Liver (tissue), 9 donors: ENCODE results near the gene CD7. TPM values are rescaled to one million over a fixed set of nuclear protein-coding genes. Genes with fewer than 3 reads are reported as not detected.

ENCODE experiments used
- DNase-seq: peaks from one replicate; pipeline ENCODE4 v3.0.0-alpha.2; 2017; ENCODE audit warnings: low spot score
- H3K27ac ChIP-seq, 2 donors: one replicate each; pipeline ENCODE4 v1.7.0; 2013; ENCODE audit warnings: inconsistent platforms in 2 of 2, low read length in 2 of 2, control low read depth in 1 of 2, low read depth in 1 of 2, mild to moderate bottlenecking in 1 of 2
- H3K27me3 ChIP-seq, 4 donors: one replicate each; pipeline versions ENCODE4 v1.6.1 to v1.7.0; 2013; ENCODE audit warnings: low read length in 3 of 4, inconsistent platforms in 1 of 4, mild to moderate bottlenecking in 1 of 4, moderate library complexity in 1 of 4; ENCODE audit not compliant: control insufficient read depth in 4 of 4, insufficient read depth in 4 of 4
- H3K36me3 ChIP-seq, 4 donors: one replicate each; pipeline versions ENCODE4 v1.6.1 to v1.7.0; 2013; ENCODE audit warnings: low read length in 3 of 4, mild to moderate bottlenecking in 3 of 4, low read depth in 1 of 4, moderate library complexity in 1 of 4; ENCODE audit not compliant: control insufficient read depth in 4 of 4, insufficient read depth in 3 of 4
- H3K4me1 ChIP-seq, 4 donors: one replicate each; pipeline versions ENCODE4 v1.6.1 to v1.7.0; 2013; ENCODE audit warnings: low read length in 3 of 4, mild to moderate bottlenecking in 3 of 4, moderate library complexity in 1 of 4; ENCODE audit not compliant: control insufficient read depth in 4 of 4, insufficient read depth in 4 of 4
- H3K4me3 ChIP-seq, 3 donors: one replicate each; pipeline versions ENCODE4 v1.6.1 to v1.7.0; 2013; ENCODE audit warnings: low read length in 3 of 3, control low read depth in 1 of 3, low read depth in 1 of 3, mild to moderate bottlenecking in 1 of 3
- H3K9ac ChIP-seq, 2 donors: one replicate each; pipeline ENCODE4 v1.7.0; 2013; ENCODE audit warnings: low read length in 2 of 2, mild to moderate bottlenecking in 2 of 2, moderate library complexity in 2 of 2, control low read depth in 1 of 2, low read depth in 1 of 2
- H3K9me3 ChIP-seq, 4 donors: one replicate each; pipeline versions ENCODE4 v1.6.1 to v1.7.0; 2013; ENCODE audit warnings: low read length in 3 of 4; ENCODE audit not compliant: control insufficient read depth in 4 of 4
- EGR1 ChIP-seq, 2 donors: IDR thresholded peaks; 2 replicates each; pipeline ENCODE4 v1.6.1; 2016 to 2018; ENCODE audit warnings: antibody characterized with exemption in 2 of 2, low read depth in 2 of 2
- FOXA1 ChIP-seq: IDR thresholded peaks from 2 replicates; pipeline ENCODE4 v1.6.1; 2016; ENCODE audit warnings: antibody characterized with exemption
- FOXA2 ChIP-seq: IDR thresholded peaks from 2 replicates; pipeline ENCODE4 v1.6.1; 2016; ENCODE audit warnings: antibody characterized with exemption
- GABPA ChIP-seq, 2 donors: IDR thresholded peaks in 1 of 2; conservative IDR thresholded peaks in 1 of 2; 2 replicates each; pipeline ENCODE4 v1.6.1; 2016; ENCODE audit warnings: antibody characterized with exemption in 2 of 2, mild to moderate bottlenecking in 1 of 2, moderate library complexity in 1 of 2
- HNF4A ChIP-seq, 2 donors: conservative IDR thresholded peaks; 2 replicates each; pipeline ENCODE4 v1.6.1; 2016; ENCODE audit warnings: antibody characterized with exemption in 2 of 2, mild to moderate bottlenecking in 2 of 2
- HNF4G ChIP-seq: IDR thresholded peaks from 2 replicates; pipeline ENCODE4 v1.6.1; 2016; ENCODE audit warnings: antibody characterized with exemption
- JUND ChIP-seq, 2 donors: IDR thresholded peaks; 2 replicates each; pipeline ENCODE4 v1.6.1; 2016; ENCODE audit warnings: antibody characterized with exemption in 2 of 2
- NR2F2 ChIP-seq: IDR thresholded peaks from 2 replicates; pipeline ENCODE4 v1.6.1; 2016; ENCODE audit warnings: antibody characterized with exemption
- RAD21 ChIP-seq, 2 donors: IDR thresholded peaks; 2 replicates each; pipeline ENCODE4 v1.6.1; 2016; ENCODE audit warnings: antibody characterized with exemption in 2 of 2, mild to moderate bottlenecking in 2 of 2
- RXRA ChIP-seq, 2 donors: IDR thresholded peaks; 2 replicates each; pipeline ENCODE4 v1.6.1; 2017 to 2018; ENCODE audit warnings: antibody characterized with exemption in 2 of 2, mild to moderate bottlenecking in 1 of 2
- SP1 ChIP-seq: IDR thresholded peaks from 2 replicates; pipeline ENCODE4 v1.6.1; 2018; ENCODE audit warnings: antibody characterized with exemption, mild to moderate bottlenecking
- TAF1 ChIP-seq: conservative IDR thresholded peaks from 2 replicates; pipeline ENCODE4 v1.6.1; 2016; ENCODE audit warnings: antibody characterized with exemption, mild to moderate bottlenecking
- YY1 ChIP-seq: IDR thresholded peaks from 2 replicates; pipeline ENCODE4 v1.6.1; 2016; ENCODE audit warnings: antibody characterized with exemption, mild to moderate bottlenecking
- WGBS: extraction: QIAGEN DNeasy Blood & Tissue Kit; methylation state at CpG from one replicate; pipeline ENCODE4 v1.1.7; 2013; 5-methylcytosine and 5-hydroxymethylcytosine counted together
- polyA plus RNA-seq, 2 donors: library from polyadenylated mRNA; stranded (reverse) in 1 of 2; unstranded in 1 of 2; fragments of 200-250 nt in 1 of 2; fragments of >200 nt in 1 of 2; fragmentation: Nextera tagmentation in 1 of 2; extraction: Ambion mirVana in 1 of 2; gene quantifications; one replicate each; pipeline versions ENCODE4 v1.2.1 to v1.2.3, GENCODE V29; 2013 to 2015
- total RNA-seq, 2 donors: library from RNA; depleted of rRNA; stranded (reverse); fragments of >200 nt; gene quantifications; one replicate each; pipeline ENCODE4 v1.2.3, GENCODE V29; 2014
- TF ChIP-seq, protein P1 (sequence below): IDR thresholded peaks from 2 replicates; pipeline ENCODE4 v1.6.1; 2016; ENCODE audit warnings: antibody characterized with exemption
- TF ChIP-seq, protein P2 (sequence below): IDR thresholded peaks from 2 replicates; pipeline ENCODE4 v1.6.1; 2016; ENCODE audit warnings: antibody characterized with exemption, mild to moderate bottlenecking
- TF ChIP-seq, protein P3 (sequence below): IDR thresholded peaks from 2 replicates; pipeline ENCODE4 v1.6.1; 2016; ENCODE audit warnings: antibody characterized with exemption
- TF ChIP-seq, protein P4 (sequence below): IDR thresholded peaks from 2 replicates; pipeline ENCODE4 v1.6.1; 2016; ENCODE audit warnings: antibody characterized with exemption
- TF ChIP-seq, protein P5 (sequence below): fragments of 150-350 bp; IDR thresholded peaks from 2 replicates; pipeline ENCODE4 v1.5.1; 2017; ENCODE audit warnings: improper control_type of control experiment, low read depth, low read length; ENCODE audit not compliant: missing input control
- donor health status: healthy.
- donor health status: healthy.
- donor health status: healthy.
- donor health status: healthy.
- donor health status: healthy.

The CD7 gene
- total and polyA plus RNA-seq, 4 donors, result 1.0 to 1.5 (median 1.4) TPM

DNA sequence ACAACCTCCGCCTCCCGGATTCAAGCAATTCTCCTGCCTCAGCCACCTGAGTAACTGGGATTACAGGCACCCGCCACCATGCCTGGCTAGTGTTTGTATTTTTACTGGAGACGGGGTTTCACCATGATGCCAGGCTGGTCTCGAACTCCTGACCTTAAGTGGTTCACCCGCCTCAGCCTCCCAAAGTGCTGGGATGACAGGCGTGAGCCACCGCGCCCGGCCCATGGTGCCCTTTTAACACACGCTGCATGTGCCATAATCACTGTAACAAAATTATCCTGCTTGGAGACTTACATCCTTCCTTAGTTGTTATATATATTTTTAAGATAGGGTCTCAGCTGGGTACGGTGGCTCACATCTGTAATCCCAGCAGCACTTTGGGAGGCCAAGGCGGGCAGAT, 5.4 kb downstream of the CD7 start:
- no peak for TF ChIP-seq FOXA2
- no peak for TF ChIP-seq EGR1 (IDR thresholded peaks at IDR 0.05; ENCODE audit: low read depth in 2 of 2)
- TF ChIP-seq, protein P1, sequence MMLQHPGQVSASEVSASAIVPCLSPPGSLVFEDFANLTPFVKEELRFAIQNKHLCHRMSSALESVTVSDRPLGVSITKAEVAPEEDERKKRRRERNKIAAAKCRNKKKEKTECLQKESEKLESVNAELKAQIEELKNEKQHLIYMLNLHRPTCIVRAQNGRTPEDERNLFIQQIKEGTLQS, result no peak
- TF ChIP-seq, protein P2, sequence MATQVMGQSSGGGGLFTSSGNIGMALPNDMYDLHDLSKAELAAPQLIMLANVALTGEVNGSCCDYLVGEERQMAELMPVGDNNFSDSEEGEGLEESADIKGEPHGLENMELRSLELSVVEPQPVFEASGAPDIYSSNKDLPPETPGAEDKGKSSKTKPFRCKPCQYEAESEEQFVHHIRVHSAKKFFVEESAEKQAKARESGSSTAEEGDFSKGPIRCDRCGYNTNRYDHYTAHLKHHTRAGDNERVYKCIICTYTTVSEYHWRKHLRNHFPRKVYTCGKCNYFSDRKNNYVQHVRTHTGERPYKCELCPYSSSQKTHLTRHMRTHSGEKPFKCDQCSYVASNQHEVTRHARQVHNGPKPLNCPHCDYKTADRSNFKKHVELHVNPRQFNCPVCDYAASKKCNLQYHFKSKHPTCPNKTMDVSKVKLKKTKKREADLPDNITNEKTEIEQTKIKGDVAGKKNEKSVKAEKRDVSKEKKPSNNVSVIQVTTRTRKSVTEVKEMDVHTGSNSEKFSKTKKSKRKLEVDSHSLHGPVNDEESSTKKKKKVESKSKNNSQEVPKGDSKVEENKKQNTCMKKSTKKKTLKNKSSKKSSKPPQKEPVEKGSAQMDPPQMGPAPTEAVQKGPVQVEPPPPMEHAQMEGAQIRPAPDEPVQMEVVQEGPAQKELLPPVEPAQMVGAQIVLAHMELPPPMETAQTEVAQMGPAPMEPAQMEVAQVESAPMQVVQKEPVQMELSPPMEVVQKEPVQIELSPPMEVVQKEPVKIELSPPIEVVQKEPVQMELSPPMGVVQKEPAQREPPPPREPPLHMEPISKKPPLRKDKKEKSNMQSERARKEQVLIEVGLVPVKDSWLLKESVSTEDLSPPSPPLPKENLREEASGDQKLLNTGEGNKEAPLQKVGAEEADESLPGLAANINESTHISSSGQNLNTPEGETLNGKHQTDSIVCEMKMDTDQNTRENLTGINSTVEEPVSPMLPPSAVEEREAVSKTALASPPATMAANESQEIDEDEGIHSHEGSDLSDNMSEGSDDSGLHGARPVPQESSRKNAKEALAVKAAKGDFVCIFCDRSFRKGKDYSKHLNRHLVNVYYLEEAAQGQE, result no peak
- TF ChIP-seq TAF1, result no peak
- TF ChIP-seq NR2F2, result no peak
- TF ChIP-seq HNF4A (conservative IDR thresholded peaks at IDR 0.05), result no peak
- no peak for TF ChIP-seq YY1
- no peak for TF ChIP-seq HNF4G
- TF ChIP-seq, protein P3, sequence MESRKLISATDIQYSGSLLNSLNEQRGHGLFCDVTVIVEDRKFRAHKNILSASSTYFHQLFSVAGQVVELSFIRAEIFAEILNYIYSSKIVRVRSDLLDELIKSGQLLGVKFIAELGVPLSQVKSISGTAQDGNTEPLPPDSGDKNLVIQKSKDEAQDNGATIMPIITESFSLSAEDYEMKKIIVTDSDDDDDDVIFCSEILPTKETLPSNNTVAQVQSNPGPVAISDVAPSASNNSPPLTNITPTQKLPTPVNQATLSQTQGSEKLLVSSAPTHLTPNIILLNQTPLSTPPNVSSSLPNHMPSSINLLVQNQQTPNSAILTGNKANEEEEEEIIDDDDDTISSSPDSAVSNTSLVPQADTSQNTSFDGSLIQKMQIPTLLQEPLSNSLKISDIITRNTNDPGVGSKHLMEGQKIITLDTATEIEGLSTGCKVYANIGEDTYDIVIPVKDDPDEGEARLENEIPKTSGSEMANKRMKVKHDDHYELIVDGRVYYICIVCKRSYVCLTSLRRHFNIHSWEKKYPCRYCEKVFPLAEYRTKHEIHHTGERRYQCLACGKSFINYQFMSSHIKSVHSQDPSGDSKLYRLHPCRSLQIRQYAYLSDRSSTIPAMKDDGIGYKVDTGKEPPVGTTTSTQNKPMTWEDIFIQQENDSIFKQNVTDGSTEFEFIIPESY, result no peak
- peaks cover 4 to 23% (median 8%) of the 10 kb centered on the region in 4 donors for H3K4me1 ChIP-seq
- H3K9ac ChIP-seq, result no peak overlapping the region
- 95% methylated on average over 13 of the region's 13 CpGs for WGBS
- no peak for DNase-seq
- H3K27me3 ChIP-seq, result no peaks in the 10 kb centered on the region
- H3K36me3 ChIP-seq, result no peaks in the 10 kb centered on the region
- no peaks in the 10 kb centered on the region for H3K9me3 ChIP-seq
- H3K4me3 ChIP-seq, result no peak overlapping the region
- no peak overlapping the region for H3K27ac ChIP-seq

DNA sequence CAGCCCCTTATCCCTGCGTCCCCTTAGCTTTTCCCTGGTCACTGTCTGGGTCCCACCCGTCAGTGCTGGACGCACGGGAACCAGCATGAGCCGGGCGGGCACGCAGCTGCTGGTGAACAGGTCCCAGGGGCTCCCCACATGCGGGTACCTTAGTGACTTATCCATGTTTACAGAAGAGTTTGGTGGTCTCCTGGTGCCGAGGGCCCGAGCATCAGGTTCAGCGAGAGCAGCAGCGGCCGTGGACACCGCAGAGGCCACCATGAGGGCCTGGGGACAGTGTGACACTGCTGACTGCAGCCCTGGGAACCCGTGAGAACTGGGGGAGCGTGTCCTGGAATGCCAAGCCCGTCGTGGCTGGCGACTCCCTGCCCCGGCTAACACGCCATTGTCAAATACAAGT, 6.5 kb downstream of the CD7 start:
- H3K4me1 ChIP-seq, result peaks cover 2 to 17% (median 7%) of the 10 kb centered on the region in 4 donors
- 91% methylated on average over 21 of the region's 21 CpGs for WGBS
- no peak overlapping the region for H3K9ac ChIP-seq
- no peak for DNase-seq
- H3K27ac ChIP-seq, result no peak overlapping the region
- H3K27me3 ChIP-seq, result no peaks in the 10 kb centered on the region
- H3K9me3 ChIP-seq, result no peaks in the 10 kb centered on the region
- no peak for TF ChIP-seq SP1
- TF ChIP-seq GABPA (IDR thresholded peaks at IDR 0.05 in 1 of 2, conservative IDR thresholded peaks at IDR 0.05 in 1 of 2), result no peak
- no peak for TF ChIP-seq RAD21 (IDR thresholded peaks at IDR 0.05)
- no peak for TF ChIP-seq TAF1
- TF ChIP-seq HNF4A (conservative IDR thresholded peaks at IDR 0.05), result no peak
- no peak for TF ChIP-seq HNF4G
- TF ChIP-seq YY1, result no peak
- TF ChIP-seq JUND (IDR thresholded peaks at IDR 0.05), result no peak
- no peak for TF ChIP-seq FOXA2
- TF ChIP-seq FOXA1, result no peak
- TF ChIP-seq, protein P4, sequence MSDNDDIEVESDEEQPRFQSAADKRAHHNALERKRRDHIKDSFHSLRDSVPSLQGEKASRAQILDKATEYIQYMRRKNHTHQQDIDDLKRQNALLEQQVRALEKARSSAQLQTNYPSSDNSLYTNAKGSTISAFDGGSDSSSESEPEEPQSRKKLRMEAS, result no peak
- TF ChIP-seq NR2F2, result no peak
- no peak for TF ChIP-seq RXRA (IDR thresholded peaks at IDR 0.05)
- TF ChIP-seq, protein P5, sequence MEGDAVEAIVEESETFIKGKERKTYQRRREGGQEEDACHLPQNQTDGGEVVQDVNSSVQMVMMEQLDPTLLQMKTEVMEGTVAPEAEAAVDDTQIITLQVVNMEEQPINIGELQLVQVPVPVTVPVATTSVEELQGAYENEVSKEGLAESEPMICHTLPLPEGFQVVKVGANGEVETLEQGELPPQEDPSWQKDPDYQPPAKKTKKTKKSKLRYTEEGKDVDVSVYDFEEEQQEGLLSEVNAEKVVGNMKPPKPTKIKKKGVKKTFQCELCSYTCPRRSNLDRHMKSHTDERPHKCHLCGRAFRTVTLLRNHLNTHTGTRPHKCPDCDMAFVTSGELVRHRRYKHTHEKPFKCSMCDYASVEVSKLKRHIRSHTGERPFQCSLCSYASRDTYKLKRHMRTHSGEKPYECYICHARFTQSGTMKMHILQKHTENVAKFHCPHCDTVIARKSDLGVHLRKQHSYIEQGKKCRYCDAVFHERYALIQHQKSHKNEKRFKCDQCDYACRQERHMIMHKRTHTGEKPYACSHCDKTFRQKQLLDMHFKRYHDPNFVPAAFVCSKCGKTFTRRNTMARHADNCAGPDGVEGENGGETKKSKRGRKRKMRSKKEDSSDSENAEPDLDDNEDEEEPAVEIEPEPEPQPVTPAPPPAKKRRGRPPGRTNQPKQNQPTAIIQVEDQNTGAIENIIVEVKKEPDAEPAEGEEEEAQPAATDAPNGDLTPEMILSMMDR, result no peak
- no peak for TF ChIP-seq EGR1 (IDR thresholded peaks at IDR 0.05; ENCODE audit: low read depth in 2 of 2)
- TF ChIP-seq, protein P1, result no peak
- no peaks in the 10 kb centered on the region for H3K36me3 ChIP-seq
- H3K4me3 ChIP-seq, result no peak overlapping the region
